Inflammatory macrophage treated with lipopolysaccharide for 4 hours (primary cell): ENCODE results near the gene IL36B.
A peak's percentile ranks its signal among the peaks of the same experiment; 100 is the strongest.

Experiments
- DNase-seq: peaks from one replicate; pipeline ENCODE4 v3.0.0-alpha.2; 2020

The IL36B gene

GRCh38 chr2:113050921-113051895 is 1.5 kb downstream of the IL36B start:
- no peak for DNase-seq

- DNase-seq, result no peak
These were observed 6.2 kb downstream of the IL36B start for GRCh38 chr2:113046465-113046864.

- DNase-seq, result no peak
These were observed 10.8 kb downstream of the IL36B start for GRCh38 chr2:113041871-113042270.

- peak; percentile 73 for DNase-seq
These were observed 12.9 kb downstream of the IL36B start for GRCh38 chr2:113039719-113040118.

- no peak for DNase-seq
These were observed 13.5 kb downstream of the IL36B start for GRCh38 chr2:113039158-113039557.

- DNase-seq, result peak; percentile 68
These were observed 14.4 kb downstream of the IL36B start for GRCh38 chr2:113038291-113038690.

- no peak for DNase-seq
These were observed 15.9 kb downstream of the IL36B start for GRCh38 chr2:113036763-113037162.

GRCh38 chr2:113034016-113034415 is 18.7 kb downstream of the IL36B start:
- no peak for DNase-seq

- DNase-seq, result peak; percentile 49
These were observed 19.9 kb downstream of the IL36B start for GRCh38 chr2:113032737-113033136.

GRCh38 chr2:113028112-113028511 is 24.6 kb downstream of the IL36B start:
- peak; percentile 30 for DNase-seq

- no peak for DNase-seq
These were observed 25.0 kb downstream of the IL36B start for GRCh38 chr2:113027691-113028090.

GRCh38 chr2:113025737-113026136 is 26.9 kb downstream of the IL36B start:
- peak; percentile 83 for DNase-seq

- DNase-seq, result no peak
These were observed 27.9 kb downstream of the IL36B start for GRCh38 chr2:113024764-113025163.

- DNase-seq, result no peak
These were observed 31.4 kb downstream of the IL36B start for GRCh38 chr2:113021312-113021711.

- no peak for DNase-seq
These were observed 34.2 kb downstream of the IL36B start for GRCh38 chr2:113018509-113018908.

- DNase-seq, result no peak
These were observed 37.0 kb downstream of the IL36B start for GRCh38 chr2:113015655-113016054.

- no peak for DNase-seq
These were observed 37.6 kb downstream of the IL36B start for GRCh38 chr2:113015042-113015441.

GRCh38 chr2:113014067-113014466 is 38.6 kb downstream of the IL36B start:
- DNase-seq, result no peak

- no peak for DNase-seq
These were observed 39.4 kb downstream of the IL36B start for GRCh38 chr2:113013336-113013661.

GRCh38 chr2:113012436-113013335 is 40.0 kb downstream of the IL36B start:
- no peak for DNase-seq

- peak; percentile 10 for DNase-seq
These were observed 41.6 kb downstream of the IL36B start for GRCh38 chr2:113011108-113011507.

- no peak for DNase-seq
These were observed 42.6 kb downstream of the IL36B start for GRCh38 chr2:113010088-113010487.

GRCh38 chr2:113009622-113010021 is 43.0 kb downstream of the IL36B start:
- DNase-seq, result no peak

- DNase-seq, result no peak
These were observed 45.4 kb downstream of the IL36B start for GRCh38 chr2:113007250-113007649.
